ENCODE data around the gene ARHGDIB. TPM values are rescaled to one million over a fixed set of nuclear protein-coding genes. Genes with fewer than 3 reads are reported as not detected.

Gene ARHGDIB
- total RNA-seq, 1 experiment from 2014 or later, result 11.1 TPM

DNA sequence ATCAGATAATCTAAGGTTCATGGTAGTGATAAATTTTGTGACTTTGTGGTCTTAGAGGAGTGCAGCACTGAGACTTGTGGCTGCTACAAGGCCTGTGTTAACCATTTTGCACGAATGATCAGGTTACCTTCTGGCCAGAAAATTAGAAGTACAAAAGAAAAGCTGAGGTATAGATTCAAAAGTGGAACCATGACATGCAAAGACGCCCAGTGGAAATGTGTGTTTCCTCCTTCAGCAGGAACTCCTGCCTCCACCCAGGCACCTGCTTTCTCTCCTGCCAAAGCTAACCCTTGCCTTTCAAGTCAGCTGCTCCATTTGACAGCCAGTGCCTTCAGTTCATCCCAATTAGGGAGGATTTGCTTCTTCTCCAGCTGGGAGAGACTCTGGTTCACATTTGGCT lies 21.6 kb upstream of the ARHGDIB start:
- DNase-seq (ENCODE audit: low spot score), result no peak

DNA sequence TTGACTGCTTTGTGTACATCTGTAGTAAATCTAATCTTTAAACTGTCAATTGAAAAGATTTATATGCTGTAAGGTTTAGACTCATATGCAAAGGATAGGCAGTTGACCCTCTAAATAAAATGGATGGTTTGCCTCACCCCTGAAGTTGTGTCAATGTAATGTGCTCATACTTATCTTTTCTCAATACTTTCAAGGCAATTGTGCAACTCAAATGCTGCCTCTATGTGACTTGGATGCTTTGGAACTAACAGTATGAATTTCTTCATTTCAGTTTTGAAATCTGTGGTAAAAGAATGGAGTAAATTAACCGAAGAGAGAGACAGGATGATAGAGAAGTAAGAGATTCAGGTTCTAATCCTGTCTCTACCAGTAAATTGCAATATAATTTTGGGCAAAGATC lies 21.2 kb upstream of the ARHGDIB start:
- DNase-seq (ENCODE audit: low spot score), result no peak

DNA sequence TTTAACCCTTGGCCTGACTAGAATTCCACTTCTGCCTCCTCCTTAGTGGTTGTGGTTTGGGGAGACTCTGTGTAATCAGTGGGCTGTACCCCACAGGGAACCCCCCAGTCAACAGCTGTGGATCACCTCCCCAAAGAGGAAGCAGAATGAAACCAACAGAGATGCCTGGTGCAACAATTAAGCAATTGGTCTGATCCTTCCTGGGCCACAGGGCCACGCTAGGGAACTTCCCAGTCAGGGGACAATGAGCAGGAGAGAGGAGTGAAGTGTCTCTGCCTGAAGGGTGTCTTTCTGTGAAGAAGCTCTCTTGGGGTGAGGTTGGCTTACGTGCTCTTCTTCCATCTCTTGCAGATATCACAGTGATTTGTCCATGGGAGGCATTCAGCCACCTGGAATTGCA lies 19.6 kb upstream of the ARHGDIB start:
- DNase-seq (ENCODE audit: low spot score), result no peak

DNA sequence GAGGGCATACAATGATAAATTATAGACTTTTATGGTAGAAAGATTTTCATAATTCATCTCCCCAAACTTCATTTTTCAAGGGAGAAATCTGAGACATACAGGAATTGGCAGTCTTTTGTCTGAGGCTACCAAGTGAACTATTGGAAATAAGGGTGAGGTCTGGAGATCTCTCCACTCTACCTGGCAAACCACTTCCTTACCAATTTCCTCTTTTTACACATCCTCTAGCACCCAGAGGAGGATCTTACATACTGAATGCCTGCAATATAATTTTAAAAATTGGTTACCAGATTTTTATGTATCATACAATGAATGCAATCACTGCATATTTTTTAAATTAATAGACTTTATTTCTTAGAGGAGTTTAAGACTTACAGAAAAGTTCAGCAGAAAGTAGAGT lies 18.1 kb upstream of the ARHGDIB start:
- no peak for DNase-seq (ENCODE audit: low spot score)

DNA sequence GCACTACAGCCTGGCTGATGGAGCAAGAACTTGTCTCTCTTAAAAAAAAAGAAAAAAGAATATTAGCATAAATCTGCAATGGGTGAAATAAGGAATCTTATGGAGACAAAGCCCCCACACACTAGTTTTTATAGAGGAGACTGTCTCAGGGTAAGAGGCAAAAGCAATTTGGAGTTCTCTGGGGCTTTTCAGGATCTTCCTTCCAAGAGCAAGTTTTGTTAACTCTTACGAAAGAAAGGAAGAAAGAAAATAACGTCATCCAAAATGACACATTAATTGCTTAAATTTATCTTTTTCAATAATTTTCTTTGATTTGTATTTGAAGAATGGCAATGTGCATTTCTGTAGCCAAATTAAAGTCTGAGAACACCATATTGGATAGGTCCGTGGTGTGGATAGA lies 15.3 kb upstream of the ARHGDIB start:
- no peak for DNase-seq (ENCODE audit: low spot score)

DNA sequence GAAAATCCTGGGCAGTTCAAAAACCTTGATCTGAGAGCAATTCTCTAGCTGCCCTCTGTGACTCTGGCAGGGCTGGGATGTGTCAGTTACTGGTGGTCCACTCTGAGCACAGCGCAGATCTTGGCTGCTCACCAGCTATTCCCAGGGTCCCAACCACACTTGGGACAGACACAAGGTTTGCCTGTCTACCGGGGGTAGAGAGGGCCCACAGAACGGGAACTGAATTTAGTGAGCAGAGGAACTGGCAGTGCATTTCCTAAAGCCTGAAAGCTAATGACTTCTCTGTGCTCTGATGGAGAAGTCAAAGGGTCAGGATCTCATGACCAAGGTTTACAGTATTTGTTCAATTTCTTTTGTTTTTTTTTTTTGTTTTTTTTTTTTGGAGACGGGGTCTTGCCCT lies 14.1 kb upstream of the ARHGDIB start:
- no peak for DNase-seq (ENCODE audit: low spot score)

DNA sequence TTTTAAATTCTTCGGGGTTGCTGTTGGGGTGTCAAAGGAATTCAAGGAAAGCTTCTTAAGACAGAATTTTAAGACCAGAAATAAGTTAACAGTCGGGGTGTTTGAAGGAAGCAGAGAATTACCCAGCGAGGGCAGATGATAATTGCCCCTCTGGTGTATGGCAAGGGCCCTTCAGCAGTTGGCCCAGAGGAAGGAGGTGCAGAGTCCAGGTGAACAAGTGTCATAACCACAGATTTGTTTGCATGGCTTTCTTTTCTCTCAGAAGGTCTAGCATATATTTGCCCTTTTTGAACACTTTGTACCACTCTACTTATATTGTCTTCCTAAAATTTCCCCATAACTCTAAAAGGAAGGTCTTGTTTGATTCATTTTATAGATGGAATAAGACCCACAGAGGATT lies 13.2 kb upstream of the ARHGDIB start:
- no peak for DNase-seq (ENCODE audit: low spot score)

DNA sequence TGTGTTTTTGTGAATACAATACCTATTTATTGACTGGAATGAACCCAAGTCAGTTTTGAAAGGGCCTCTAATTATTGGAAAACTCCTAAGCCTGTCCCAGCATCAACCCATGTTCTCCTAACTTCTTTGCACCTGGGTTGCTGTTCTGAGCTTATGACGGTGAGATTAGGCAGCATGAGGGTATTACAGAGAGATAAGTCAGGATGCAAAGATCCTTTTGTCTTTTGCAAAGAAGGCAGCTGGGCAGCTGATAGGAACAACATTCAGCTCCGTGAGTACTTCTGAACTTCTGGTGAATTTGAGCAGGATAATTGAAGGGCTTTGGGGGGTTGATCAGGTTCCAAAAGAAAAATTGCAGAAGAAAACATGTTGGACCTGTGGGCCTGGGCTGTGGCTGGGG lies 11.4 kb upstream of the ARHGDIB start, which contains the start of gene PDE6H:
Gene PDE6H, plus strand, starts transcription at position 227 of the 400 bp plus-strand sequence. CDS start 4,971 bp downstream, outside the sequence.
- no peak for DNase-seq (ENCODE audit: low spot score)

DNA sequence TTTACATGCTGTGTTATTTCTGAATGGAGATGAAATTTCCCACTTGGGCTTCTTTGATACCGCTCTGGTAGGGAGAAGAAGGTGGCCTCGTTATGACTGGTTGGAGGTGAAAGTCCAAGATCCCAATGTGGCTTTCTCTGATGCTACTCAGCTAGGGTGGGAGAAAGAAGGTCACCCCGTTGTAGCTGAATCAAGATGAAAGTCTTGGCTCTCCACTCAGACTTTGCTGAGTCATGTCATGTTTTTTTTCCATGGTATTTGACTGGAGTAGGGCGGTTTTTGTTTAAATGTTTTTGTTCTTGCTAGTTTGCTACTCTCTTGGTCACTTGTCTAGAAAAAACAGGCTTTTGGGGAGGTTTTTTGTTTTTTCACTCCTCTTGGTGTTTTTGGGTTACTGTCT lies 9.1 kb upstream of the ARHGDIB start:
- DNase-seq (ENCODE audit: low spot score), result no peak

DNA sequence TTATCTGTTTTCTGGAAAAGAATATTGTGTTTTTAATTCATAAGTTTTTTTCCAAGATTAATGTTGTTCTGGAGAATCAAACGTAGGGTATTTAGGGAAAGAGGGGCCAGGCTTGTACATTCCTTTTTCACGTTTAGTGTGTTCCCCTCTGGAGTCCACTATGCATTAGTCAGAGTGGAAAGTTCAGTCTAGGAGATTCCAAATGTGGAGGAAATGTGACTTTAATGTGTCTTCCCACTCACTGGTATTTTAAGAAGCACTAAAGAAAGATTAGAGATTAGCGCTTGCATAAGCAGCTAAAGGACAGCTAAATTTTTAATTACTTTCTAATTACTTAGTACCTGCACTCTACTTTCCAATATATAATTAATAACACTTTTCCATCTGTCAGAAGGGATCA lies 7.1 kb upstream of the ARHGDIB start:
- no peak for DNase-seq (ENCODE audit: low spot score)

DNA sequence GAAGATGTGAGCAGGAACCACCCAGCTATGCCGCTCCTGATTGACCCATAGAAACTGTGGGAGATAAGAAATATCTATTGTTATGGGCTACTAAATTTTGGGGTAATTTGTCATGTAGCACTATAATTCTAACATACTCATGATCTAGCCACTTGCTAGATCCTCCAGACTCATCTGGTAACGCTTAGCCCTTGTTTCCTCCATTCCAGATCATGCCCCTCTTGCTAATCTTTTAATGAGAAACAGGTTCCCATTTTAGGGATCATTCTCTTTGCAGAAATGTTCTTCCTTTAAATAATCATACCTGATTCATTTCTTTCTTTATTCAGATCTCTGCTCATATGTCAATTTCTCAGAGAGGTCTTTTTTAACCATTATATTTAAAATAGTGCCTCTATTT lies 3.8 kb upstream of the ARHGDIB start:
- DNase-seq (ENCODE audit: low spot score), result no peak

DNA sequence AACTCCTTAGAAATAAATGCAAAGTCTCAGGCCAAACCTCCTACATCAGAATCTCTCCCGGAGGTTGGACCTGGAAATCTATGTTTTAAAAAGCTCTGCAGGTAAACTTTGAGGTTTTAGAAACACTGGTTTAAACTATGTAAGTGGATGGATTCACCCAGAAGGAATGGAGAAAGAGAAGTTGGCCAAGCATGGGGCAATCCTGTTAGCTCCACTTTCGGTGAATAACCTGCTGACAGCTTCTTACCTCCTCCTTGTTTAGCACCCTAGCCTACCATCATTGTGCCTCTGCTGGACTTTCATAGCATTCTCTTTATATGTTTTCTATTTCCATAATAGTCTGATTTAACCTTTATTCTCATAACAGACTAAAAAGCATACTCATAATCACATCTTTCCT lies 3.0 kb upstream of the ARHGDIB start:
- no peak for DNase-seq (ENCODE audit: low spot score)

DNA sequence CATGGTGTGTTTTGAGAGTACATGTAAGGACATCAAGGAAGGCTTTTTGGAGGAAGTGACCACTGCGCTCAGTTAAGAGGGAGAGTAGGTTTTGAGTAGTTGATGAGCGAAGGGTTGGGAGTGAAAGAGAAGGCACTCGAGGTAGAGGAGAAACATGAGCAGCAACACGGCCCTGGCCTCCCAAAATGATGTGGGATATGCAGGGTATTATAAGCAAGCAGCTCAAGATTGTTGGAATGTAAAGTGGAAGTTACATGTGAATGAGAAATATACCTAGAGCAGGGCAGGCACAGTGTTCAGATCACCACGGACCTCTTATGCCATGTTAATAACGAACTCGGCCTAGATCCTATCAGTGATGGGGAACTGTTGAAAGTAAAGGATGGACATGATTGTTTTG lies 2.1 kb upstream of the ARHGDIB start:
- no peak for DNase-seq (ENCODE audit: low spot score)

DNA sequence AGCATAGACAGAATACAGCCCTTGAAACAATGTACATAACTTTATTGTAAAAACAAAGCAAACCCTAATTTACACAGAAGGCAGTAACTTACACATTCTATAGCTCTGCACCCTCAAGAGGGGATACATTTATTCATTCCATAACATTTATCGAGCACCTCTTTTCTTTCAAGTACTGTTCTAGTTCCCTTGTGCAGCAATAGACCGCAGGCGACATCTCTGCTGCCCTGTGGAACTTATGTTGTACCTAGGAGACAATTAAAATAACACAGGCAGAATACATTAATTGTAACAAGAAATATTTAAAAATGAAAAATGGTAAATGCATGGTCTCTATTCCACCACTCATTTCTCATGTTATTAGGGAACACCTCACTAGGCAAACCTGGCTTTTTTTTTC lies 1.4 kb upstream of the ARHGDIB start:
- no peak for DNase-seq (ENCODE audit: low spot score)

DNA sequence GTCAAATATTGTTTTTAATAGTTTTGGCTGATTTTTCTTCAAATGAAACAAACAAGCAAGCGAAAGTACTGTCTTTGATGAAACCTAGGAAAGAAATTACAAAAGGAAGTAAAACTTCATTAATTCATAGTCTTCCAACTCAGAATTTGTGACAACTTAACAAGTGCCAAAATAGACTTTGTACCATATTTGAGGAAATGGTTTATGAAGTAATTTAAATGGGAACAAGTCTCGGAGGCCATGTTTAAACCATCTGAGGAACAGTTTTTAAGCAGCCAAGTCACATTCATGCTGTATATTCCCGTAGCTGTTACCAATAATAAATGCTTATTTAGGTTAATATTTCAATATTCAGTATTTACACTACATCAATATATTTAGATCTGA lies 745 bp upstream of the ARHGDIB start:
- no peak for DNase-seq (ENCODE audit: low spot score)

DNA sequence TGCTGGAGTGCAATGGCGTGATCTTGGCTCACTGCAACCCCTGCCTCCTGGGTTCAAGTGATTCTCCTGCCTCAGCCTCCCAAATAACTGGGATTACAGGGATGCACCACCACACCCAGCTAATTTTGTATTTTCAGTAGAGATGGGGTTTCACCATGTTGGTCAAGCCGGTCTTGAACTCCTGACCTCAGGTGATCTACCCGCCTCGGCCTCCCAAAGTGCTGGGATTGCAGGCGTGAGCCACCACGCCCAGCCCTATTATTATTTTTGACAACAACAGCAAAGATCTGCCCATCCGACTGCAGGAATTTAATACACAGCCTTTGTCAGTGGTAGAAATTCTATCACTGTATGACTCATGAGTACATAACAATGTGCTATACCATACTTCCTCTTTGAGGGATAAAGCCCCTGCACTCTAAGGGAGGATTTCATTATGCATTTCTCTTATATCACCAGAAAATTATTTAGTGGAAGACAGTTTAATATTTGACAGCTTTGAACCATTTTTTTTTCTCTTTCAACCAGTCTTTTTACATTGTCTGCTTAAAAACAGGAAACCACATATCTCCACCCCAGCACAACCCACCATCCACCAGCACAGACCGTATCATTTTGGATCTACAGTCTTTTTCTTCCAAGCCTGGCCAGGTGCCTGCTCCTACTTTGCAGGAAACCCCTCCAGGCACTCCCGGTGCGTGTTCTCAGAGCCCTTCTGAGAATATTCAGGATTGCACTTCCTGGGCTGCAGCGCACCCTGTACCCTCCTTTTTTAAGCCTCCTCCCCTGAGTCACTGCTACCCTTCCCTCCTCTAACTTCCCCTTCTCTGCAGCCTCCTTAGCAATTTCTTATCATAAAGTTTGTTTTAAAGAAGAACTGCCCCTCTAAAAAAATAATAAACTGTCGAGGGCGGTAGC lies 594 bp downstream of the ARHGDIB start:
- DNase-seq (ENCODE audit: low spot score), result peak; percentile 14

DNA sequence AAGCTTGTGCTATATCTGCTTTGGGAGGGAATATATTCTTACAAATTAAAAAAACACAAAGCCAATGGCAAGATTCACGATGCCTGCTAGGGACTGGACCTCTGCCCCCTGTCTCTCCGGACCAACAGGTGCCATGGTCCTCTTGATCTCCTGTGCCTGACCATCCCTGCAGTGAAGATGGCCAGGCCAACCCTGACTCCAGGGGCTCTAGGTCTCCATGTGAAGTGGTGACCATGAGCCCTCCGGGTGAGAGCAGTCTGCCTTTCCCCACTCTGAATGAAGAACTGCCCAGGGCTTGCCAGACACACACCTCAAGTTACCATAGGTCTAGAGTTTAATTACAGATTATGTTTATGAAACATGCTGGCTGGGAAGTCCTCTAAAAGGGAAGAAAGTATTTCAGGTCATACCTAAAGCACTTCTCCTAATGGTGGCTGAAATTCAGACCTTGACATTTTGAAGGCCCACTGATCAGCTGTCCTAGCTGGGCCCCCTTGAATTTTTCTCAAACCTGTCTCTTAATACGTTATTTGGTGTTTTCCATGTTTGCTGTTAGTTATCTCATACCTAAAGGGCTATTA lies 1.4 kb downstream of the ARHGDIB start:
- no peak for DNase-seq (ENCODE audit: low spot score)

DNA sequence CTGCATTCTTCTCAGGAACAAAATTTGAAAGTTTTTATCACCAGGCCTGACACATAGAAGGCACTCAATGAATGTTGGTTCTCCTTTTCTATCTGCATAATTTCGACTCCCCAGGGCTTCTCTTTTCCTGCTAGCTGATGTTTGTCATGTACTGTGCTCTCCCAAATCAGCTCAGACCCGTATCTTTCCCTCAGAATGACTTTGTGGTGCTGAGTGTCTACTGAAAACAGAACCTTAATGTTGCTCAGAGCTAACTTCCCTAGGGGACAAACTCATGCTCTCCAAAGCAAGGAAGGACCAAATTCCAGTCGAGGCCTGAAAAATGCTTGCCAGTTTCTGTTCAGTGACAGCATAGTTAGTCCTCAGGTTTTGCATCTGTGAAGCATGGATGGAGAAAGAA lies 1.9 kb downstream of the ARHGDIB start:
- DNase-seq (ENCODE audit: low spot score), result no peak

DNA sequence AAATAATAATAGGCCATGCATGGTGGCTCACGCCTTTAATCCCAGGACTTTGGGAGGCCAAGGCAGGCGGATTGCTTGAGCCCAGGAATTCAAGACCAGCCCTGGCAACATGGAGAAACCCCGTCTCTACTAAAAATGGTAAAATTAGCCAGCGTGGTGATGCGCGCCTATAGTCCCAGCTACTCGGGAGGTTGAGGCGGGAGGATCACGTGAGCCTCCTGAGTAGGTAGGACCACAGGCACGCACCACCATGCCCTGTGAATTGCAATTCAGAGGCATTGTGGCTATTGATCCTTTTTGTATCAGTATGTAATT lies 2.3 kb downstream of the ARHGDIB start:
- DNase-seq (ENCODE audit: low spot score), result no peak

DNA sequence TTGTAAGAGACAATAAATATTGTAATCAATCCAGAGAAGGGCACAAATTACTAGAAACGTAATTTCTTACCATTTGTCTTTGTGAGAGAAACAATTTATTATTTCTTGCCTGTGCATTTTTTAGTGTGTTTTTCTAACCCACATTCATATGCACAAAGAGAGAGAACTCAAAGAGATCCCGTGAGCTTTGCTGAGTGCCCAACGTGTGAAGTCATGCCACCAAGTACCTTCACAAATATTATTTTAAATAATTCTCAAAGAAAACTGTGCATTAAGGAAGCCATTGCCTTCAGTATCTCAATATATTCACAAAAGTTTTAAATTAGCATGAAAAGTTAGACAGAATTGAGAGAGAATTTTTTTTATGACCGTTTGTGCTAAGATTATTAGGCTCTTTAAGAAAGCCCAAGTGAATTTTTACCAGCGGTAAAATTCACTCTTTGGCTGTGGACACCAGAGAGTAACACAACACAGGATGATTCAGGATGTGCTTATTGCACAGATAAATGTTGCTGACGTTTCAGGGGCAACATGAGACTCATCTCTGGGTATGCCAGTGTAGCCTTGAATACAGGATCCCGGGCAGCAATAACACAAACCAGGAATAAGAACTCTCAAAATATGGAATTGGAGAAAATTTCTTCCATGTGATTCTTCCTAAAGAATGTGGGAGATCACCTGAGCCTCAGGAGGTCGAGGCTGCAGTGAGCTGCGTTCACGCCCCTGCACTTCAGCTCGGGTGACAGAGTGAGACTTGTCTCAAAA lies 2.9 kb downstream of the ARHGDIB start:
- no peak for DNase-seq (ENCODE audit: low spot score)

DNA sequence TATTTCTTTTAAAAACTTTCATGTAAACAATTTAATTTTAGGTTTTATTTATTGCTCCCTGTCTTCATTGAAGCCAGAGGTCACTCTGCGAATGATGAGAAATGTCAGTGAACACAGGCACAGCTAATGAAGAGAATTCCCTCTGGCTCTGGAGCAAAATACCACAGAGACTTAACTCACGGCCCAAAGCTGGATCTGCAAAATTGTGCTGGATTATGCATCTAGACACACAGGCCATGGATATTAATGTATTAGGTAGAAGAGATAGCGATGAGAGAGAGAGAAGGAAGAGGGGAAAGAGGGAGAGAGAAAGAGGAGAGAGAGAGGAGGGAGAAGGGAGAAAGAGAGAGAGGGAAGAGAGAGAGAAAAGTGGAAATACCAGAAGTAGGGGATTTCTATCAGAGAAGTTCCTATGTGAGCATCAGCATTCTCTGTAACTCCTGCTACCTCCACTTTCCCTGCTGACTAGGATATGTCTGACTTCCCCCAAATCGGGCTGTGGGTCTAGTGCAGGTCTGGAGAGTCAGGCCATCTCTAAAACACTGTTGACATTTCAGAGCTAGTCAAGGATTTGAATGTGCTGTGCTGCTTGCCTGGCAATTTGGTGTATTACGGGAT lies 3.7 kb downstream of the ARHGDIB start:
- no peak for DNase-seq (ENCODE audit: low spot score)

DNA sequence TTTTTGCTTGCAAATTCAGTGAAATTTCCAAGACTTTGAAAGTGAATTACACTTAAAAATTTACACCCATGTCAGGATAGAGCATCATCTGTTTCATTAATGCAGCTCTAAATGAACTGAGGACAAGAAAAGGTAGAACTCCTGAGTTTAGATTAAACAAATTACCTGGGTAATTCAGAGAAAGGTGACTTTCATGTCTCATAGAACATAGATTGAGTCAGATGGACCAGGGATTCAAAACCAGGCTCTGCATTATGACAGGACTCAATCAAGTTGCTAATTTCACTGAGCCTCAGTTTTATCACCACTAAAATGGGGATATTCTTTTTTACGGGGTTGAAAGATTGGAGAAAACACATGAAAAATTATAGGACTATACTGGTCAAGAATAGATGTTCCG lies 4.5 kb downstream of the ARHGDIB start:
- no peak for DNase-seq (ENCODE audit: low spot score)

Measured in A172 (cell line).